HG03442 (cell line): ENCODE results near the gene NDUFS7.

Experiments
- ATAC-seq: cut with Tn5 transposase; IDR thresholded peaks from one replicate; pipeline ENCODE4 v1.9.1; 2021; ENCODE audit warnings: mild to moderate bottlenecking, moderate library complexity; ENCODE audit not compliant: unreplicated experiment

Gene NDUFS7

DNA sequence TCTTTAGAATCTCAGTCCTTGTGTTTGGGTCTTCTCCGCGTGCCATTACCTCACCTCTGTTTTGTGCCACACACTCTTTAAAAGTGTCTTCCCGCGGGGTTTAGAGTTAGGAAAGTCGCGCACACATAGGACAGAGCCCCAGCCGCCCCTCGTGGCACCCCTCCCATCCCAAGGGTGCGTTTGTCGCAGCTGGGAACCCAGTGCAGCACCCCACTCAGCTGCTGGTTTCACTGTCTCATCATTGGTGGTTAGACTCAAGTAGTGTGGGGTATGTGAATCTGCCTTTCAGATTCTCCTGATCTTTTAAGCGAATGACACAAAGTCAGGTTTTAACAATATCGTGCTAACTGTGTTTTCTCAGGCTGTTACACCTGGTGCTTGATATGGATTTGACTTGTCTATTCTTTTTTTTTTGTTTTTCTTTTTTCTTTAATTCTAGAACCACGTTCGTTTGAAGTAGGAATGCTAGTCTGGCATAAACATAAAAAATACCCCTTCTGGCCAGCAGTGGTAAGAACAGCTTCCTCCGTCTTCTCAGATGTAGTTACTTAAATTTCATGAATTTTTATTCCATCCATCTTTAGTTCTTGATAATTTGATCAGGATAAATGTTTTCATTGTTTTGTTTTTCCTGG is 19.5 kb upstream of the NDUFS7 start:
- no peak for ATAC-seq

DNA sequence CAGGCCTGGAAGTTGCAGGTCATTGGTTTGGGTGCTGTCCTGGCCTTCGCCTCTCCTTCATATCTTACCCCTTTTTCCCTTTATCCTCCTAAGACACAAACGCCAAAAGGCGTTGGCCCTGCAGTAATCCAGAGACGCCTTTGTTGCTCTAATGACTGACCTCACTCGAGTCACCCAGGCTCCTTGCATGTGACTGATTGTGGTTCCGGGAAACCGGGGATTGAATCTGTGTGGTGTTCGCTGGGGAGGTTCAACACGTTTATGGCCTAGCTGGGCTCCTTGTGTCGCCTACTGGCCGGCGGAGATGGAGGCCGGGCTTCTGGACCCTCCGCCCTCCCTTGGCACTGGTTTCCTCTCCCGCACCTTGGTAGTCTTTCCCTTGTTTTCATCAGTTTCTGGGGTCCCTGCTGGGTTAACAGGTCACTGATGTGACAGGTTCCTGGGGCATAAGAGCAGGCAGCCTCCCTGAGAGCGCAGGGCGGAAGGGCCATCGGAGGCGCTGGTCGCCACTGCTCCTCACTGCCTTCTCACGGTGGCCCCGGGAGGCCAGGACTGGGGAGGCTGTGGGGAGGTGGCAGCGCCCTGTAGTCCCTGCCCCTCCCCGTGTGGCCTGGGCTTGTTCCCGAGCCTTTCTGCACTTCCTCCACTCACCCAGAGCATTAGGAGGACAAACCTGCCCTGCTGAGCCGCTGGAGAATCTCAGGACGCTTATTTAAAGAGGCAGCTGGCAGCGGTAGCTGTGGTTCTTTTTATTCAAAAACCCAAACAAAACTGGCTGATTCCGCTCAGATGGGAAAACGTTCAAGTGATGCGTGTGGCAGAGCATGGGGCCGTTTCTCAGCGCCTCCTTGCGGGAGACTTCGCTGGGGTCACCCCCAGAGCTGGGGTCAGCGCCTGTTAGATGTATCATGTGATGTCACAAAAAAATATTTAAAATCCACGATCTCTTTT is 18.1 kb upstream of the NDUFS7 start:
- no peak for ATAC-seq

DNA sequence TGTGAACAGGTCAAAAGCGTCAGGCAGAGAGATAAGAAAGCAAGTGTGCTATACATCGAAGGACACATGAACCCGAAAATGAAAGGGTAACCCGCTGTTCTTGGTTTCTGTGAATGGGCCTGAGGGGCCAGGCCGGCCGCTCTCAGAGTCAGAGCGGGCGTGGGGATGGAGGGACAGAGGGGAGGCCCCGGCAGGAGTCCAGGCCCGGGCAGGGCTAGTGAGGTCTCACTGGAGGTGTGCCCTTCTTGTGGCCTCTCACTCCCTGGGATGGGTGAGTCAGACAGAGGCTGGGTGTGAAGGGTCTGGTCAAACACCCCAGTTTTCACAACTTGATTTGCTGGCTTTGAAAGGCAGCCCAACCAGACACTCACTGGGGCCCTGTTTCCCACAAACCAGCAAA is 17.4 kb upstream of the NDUFS7 start:
- no peak for ATAC-seq

DNA sequence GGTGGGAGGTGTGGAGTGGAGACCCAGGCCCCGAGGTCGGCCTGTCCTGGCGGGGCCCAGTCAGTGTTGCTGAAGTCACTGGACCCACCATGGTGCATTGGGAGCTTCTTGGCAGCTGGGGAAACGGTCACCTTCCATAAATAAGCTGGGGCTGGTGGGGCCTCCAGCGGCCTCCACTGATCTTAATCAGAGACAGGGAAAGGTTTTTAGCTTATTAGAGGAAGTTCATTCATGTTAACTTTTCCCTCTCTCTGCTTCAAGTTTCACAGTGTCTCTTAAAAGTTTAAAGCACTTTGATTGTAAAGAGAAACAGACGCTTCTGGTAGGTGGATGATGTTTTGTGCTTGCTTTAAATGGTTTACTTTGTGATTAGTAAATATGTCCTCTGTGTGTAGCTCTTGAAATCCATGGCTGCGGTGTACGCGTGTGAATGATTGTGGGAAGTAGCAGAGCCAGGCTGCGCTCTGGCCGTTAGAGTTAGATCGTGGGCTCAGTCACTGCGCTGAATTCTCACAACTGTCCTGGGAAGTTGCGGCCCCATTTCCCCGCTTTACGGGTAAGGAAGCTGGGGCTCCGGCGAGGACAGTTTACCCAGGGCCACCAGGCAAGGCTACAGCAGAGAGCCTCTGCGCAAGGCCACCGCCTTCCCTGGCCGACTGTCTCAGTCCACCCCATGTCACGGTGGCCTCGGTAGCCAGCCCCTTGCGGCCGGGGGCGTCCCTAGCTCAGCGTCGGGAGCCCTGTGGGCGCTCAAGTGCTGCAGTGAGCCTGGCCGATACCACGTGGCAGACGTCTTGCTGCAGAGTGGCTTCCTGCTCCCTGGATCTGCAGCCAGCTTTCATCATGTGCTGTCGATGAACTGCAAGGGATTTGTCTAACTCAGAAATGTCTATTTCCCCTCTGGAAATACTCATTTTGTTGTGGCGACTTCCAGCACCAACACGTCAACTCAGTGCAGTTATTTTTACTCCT is 16.5 kb upstream of the NDUFS7 start:
- no peak for ATAC-seq

DNA sequence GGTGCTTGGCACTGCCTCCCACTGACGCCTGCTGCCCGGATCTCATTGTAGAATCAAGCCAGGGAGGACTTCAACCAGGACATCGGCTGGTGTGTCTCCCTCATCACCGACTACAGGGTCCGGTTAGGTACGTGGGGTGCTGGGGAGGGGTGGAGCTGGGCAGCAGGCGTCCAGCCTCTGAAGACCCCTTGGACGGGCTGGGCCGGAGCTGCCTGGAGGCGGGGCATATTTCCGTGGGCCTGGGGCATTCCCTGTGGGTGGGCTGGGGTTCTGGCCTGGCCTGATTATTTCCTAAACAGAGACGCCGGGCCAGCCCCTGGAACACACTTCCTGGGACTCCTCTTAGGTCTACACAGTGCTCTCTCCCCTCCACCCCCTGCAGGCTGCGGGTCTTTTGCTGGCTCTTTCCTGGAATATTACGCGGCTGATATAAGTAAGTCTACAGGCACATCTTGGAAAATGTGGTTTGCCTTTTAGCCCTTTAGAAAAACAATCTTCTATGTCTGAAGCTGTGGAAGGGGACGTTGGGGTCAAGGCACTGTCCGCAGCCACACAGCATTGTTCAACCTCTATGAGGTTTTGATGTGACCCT is 14.4 kb upstream of the NDUFS7 start:
- ATAC-seq, result no peak

DNA sequence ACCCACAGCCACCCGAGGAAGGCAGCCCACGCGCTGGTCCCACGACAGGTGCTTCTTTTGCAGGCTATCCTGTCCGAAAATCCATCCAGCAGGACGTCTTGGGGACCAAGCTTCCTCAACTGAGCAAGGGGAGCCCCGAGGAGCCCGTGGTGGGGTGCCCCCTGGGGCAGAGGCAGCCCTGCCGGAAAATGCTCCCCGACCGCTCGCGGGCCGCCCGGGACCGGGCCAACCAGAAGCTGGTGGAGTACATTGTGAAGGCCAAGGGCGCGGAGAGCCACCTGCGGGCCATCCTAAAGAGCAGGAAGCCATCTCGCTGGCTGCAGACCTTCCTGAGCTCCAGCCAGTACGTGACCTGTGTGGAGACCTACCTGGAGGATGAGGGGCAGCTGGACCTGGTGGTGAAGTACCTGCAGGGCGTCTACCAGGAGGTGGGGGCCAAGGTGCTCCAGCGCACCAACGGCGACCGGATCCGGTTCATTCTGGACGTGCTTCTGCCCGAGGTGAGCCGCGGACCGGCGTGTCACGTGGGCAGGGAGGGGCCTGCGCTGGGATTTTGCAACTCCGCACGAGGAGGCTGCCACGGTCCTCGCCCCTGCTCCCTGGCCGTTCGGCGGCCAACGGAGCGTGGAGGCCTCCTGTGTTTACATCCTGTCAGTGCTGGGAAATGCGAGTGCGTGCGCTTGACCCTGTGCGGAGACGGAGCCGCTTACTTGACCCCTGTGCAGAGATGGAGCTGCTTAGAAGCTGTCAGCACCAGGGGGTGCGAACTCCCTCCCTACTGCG is 12.9 kb upstream of the NDUFS7 start:
- ATAC-seq, result no peak

DNA sequence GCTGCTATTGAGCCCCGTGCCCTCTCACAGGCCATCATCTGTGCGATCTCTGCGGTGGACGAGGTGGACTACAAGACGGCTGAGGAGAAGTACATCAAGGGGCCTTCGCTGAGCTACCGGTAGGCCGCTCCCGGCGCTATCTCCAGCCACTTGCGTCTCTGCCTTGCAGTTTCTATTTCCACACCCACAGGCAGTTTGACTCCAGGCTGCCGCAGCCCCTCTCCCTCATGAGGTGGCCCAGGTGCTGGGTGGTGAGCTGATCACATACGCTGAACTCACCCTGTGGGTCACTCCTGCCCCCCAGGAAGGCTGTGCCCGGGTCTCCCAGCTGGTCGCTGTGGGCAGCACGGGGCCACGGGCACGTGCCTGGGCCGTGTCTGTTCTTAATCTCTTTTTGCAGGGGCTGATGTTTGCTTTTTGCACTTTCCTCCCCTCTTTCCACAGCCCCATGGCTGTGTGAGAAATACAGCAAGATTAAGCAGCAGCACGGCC is 10.6 kb upstream of the NDUFS7 start:
- ATAC-seq, result no peak

DNA sequence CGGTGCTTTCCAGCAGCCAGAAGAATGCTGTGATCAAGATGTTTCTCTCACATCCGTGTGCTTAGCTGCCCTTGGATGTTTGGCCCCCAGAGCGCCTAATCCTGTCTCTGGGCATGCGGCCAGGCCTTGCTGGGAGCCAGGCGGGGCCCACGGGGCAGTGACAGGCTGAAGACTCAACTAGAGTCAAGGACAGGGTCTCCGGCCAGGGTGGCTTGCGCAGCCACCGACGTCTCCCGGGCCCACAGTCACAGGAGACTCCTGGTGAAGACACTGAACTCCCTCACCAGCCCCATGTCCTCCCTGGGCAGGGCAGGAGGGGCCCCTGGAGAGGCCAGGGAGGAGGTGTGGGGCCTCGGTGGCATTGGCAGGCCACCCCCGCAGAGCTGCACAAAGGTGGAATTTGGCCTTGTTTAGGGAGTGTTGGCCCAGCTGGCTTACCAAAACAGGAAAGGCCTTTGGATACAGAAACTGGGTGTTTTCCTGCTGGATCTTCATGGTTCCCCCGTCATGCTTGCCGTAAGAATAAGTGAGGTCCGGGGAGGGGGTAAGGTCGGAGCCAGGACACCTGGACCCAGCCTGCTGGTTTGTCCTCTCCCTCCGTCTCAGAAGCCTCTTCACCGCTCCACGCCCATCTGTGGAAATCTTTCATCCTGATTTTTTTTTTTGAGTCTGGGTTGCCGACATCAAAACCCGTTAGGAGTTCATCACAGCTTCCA is 10.0 kb upstream of the NDUFS7 start:
- ATAC-seq, result no peak

DNA sequence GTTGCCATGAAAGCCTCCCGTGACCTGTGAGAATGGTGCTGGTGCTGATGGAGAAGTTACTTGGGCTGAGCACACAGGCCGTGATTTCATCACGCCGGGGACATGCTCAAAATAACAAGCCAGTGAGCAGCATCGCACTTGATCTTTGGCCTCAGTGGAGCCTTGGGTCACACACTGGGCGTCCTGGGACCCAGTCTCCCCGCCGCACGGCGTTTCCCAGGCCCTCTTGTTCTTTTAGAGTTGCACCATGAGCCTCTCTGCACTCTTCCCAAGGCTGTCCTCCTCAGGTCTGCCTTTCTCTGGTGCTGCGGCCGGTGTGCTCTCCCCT is 9.5 kb upstream of the NDUFS7 start:
- ATAC-seq, result no peak

DNA sequence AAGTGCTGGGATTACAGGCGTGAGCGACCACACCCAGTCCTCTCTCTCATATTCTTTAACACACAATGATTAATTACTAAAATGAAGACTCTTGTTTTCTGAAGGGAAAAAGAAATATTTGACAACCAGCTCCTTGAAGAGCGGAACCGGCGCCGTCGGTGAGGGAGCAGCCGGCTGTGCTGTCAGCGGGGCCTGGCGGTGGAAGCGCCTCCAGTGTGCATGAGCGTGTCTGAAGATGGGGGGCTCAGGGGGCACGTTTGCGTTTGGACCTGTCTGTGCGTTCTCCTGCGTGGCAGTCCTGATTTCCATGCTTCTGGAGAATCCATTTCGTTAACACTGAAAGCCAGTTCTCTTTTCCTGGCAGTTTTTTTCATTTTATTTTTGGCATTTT is 7.3 kb upstream of the NDUFS7 start:
- ATAC-seq, result no peak

DNA sequence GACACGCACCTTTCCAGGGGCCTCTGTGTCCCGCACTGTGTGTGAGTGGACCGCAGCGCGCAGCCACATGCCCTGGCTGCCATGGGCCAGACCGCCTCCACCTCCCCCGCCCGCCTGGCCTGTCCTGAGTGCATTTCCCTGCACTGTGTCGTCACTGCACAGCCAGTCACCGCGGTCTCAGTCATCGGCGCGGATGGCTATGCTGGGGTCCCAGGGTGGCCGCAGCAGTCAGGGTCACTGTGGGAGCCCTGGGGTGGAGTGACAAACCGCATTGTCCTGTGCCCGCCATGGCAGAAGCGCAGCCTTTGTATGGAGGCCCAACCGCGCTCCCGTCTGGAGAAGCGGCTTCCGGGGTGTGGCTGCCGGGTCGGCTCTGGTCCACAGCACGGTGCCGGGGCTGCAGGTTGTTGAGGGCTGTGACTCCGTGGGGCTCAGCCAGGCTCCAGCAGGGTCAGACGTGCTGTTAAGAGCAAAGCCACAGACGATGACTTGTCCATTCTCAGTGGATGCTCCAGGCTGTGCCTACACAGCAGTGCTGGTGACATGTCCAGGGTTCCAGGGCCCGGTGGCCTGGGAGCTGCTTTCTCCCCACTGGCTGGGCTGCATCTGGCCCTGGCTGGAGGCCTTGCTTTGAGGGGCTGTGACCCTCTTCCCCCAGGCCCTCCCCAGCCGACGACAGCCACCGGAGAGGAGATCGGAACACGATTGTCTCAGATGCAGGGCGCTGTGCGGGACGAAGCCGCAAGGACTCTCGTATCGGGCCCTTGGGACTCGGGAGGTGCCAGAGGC is 6.3 kb upstream of the NDUFS7 start:
- no peak for ATAC-seq

DNA sequence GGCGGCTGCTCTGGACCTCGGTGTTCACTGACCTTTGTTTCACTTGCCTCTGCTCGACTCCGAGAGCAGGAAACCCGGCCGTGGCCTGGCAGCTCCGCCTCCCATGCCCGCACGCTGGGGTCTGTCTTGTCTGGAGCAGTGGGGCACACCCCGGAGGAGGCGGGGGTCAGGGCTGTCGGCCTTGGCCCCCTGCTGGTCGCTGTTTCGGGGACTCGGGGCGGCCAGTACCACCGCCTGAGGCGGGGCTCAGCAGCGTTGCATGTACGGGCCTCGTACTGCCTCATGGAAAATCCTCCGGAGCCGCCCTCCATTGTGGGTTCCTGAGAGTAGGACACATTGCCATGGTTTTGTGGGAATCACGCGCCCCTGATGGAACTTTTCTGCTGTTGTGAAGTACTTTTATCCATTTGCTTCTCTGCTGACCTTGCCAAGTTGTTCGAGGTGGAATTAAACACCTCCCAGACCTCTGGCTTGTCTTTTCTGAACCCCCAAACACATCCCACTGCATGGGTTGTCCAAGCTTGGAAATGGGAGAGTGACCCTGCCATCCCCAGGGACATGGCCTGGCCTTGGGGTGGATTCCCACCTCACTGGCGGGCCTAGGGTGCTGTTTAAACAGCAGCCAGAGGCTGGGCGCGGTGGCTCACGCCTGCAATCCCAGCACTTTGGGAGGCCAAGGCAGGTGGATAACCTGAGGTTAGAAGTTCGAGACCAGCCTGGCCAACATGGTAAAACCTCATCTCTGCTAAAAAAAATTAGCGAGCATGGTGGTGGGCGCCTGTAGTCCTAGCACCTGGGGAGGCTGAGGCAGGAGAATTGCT is 5.5 kb upstream of the NDUFS7 start:
- no peak for ATAC-seq

DNA sequence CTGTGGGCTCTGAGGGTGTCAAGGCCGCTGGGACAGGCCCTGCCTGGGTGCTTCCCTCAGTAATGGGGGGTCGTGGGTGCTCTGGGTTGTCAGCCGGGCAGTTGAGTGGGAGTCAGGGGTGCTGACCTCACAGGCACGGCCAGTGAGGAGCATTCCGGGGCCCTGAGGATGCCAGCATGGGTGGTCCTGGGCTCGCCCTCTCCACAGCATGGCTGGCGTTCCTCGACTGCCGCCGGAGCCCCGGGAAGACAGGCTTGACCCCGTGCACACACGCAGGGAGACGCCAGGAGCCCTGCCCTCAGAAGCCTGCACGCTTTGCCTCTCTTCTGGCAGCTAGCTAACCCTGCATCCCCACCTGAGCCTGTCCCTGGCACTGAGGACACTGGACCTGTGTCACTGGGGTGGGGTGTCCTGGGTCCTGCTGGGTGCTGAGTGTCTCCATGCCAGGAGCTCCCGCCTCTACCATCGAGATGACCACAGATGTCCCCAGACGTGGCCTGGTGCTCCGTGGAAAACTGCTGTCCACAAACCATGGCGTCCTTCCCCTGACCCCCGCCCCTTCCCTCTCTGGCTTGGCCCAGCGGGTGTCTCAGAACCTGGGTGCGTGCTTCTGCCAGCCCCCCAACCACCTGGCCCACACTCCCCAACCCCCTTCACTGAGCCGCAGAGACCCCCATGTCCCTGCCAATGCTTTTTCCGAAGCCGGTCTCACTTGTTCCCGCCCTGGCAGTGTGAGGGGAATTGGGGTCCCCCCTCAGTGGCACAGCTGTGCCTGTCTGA is 4.4 kb upstream of the NDUFS7 start:
- ATAC-seq, result no peak

DNA sequence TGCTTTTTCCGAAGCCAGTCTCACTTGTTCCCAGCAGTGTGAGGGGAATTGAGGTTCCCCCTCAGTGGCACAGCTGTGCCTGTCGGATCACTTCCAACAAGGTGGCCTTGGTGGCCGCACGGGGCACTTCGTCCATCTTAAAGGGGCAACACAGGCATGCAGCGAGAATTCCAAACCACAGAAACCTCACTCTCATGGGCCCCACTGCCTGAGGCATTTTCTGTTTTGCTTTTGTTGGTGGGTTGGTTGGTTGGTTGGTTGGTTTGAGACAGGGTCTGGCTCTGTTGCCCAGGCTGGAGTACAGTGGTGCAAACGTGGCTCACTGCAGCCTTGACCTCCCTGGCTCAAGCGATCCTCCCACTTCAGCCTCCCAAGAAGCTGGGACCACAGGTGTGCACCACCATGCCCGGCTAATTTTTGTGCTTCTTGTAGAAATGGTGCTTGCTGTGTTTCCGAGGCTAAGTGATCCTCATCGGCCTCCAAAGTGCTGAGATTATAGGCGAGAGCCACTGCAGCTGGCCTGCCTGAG is 3.7 kb upstream of the NDUFS7 start:
- ATAC-seq, result no peak

DNA sequence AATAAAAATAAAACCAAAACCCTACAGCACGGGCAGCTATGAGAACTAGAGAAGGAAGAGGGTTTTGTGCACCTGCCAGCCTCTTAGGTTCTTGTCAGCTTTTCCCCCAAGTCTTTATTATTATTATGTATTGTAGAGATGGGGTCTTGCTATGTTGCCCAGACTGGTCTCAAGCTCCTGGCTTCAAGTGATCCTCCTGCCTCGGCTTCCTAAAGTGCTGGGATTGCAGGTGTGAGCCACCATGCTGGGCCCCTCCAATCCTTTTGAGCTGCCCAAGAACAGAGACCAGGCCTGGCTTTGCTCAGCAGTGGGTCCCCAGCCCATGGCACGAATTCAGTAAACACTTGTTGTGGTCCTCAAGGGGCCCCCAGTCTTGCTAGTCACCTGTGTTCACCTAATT is 1.5 kb upstream of the NDUFS7 start:
- no peak for ATAC-seq

DNA sequence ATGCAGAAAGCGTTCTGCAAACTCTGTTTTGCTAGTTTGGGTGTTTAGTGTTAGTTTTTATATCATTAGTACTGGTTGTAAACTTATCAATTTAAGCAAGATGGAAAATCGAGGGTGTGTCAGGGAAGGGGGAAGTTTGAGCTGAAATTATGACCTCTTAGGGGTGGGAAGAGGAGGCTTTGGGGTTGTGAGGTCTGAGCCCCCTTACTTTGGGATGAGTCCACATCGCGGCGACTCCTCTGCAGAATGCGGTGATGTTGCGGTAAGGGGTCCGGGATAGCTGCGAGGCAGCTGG is 743 bp upstream of the NDUFS7 start:
- no peak for ATAC-seq

DNA sequence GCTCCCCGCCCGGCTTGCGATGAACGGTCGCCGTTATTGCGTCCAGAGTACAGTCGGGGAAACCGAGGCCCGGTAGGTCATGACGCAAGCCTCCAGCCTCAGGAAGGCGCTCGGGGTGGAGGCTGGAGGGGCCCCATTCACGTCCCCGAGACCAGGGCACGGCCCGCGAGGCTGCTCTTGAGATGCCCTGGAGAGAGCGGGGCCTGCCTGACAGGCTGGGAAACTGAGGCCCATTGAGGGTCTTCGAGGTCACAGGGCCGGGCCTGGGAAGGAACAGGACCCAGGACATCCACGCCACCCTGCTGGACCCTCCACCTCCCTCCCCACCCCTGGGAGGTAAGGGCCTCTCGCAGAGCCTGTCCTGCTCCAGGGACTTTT is 367 bp downstream of the NDUFS7 start:
- peak; percentile 8 for ATAC-seq
